NCI-H2227 treated with DMSO at 0.1 percent for 48 hours (cell line): ENCODE data around the gene SIRPD.
"Not testable (repeated sequence)": the region's sequence is repeated elsewhere in the genome, so short reads cannot be mapped to it uniquely, and the experiment has no call there.

Experiments
- DNase-seq: peaks from one replicate; lab custom pipeline; 2025; lab: John Stamatoyannopoulos, UW

Gene SIRPD

DNA sequence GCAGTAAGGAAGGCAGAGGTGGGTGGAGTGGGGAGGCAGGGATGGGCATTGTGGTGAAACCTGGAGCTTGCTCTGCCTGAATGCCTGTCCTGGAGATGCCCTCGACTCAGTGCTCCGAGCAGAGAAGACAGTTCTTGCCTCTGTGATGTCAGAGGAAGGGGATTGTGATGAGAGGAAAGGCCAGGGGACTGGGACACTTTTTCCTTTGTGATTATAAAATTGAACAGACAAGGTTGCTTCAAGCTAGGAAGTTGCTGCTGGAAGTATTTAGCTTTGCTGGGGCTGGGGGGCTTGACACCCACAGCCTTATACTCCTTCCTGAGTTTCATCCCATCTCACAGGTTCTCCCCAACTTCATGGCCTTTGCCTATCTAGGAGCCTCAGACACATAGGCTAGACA, at the start of gene SIRPD:
TSS of gene SIRPD (minus strand) at position 101 of the 400 bp plus-strand sequence. CDS start at position 49, 52 bp downstream.
- no peak for DNase-seq

DNA sequence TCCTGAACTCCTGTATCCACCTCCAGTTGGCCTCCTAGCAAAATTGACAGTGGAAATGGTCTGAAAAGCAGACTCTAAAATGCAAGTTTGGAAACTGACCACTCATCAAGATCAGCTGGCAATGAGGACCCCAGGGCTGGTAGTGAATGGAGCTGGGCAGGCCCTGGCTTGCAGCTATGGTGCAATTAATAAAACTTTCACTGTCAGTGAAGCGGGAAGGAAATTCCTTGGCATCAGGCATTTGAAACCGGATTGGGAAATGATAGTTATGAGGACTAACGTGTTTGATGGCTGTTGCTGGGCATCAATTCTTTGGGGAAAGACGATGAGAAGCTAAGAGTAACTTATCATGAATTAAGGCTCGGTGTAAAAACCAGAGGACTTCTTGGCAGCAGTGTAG, 43.2 kb upstream of the SIRPD start:
- no peak for DNase-seq

DNA sequence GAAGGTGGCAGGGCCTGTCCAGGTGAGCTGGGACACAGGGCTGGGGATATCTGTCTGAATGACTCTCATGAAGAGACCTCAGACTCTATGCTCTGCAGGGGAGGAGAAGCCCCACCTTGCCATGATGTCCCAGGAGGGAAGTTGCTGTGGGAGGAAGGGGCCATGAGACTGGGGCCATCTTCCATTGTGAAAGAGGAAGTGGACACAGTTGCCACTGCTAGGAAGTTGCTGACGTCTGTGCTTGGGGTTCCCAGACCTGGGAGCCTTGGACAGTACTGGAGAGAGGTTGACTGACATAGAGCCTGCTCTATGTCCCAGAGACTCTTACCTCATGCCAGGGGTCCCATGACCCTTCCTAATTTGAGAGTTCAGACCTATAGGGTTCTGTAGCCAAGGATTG, 37.8 kb upstream of the SIRPD start:
- no peak for DNase-seq

DNA sequence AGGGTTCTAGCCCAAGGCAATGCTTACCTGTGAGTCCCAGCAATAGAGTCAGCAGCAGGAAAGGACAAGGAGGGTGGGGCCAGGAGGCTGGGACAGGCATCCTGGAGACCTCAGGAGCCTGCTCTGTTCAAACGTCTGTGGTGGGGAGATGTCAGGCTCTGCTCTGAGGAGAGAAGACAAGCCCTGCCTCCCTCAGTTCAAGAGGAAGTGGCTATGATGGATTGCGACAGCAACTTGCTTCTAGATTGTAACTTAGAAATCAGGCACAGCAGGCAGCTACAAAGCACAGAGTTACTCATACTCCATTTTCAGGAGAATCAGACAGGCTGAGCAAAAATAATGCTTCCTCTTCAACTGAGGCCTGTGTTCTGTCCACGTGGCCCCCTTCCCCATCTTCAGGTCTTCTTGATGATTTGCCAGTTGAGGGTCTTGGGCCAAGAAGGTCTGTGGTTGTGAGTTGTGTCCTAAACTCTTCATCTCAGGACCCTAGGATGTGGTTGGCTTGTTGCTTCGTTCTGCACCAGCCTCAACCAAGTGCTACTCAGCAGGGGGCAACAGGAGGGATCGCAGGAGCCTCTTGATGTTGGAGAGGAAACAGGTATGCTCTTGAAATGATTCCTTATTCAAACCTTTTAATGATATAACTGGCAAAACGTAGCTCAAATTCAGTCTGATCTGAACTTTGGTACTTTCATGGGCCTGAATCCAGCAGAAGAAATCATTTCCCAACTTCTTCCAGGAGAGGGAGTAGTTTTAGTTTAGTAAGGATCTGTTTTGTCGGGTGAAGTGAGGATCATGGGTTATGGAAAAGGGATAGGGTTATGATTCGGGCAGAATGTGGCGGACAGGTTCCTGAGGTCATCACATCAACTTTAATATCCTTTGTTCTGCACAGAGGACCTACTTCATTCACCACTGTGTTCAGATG, 31.3 kb upstream of the SIRPD start:
- no peak for DNase-seq

DNA sequence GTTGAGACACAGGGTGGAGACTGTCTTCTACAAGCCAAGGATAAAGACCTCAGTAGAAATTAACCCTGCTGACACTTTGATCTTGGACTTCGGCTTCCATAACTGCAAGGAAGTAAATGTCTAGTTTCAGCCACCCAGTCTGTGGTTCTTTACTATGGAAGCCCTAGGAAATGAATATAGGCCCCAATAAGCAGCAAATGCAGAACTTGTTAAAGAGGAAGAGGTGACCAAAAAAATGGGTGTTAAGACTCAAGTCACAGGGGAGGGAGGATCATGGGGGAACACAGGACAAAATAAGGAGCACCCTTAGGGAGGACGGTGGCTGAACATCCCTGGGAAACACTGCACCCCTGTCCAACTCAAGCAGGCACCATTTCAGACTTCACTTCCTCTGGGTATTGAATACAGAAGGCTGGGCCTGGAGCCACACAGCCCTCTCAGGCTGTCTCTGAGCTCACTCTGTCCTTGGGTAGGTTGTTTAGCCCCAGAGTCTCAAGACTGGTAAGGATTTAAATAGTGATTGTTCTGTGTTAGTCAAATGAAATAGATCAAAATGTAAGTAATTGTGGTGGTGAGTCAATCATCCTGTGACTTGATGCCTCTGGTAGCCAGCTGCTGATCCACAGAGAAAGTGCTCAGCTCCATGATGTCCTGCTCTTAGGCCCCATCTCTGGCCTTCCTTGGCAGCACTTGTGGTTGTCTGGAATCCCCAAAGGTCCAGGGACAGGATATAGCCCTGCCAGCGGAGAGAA, 30.5 kb upstream of the SIRPD start:
- DNase-seq, result no peak

DNA sequence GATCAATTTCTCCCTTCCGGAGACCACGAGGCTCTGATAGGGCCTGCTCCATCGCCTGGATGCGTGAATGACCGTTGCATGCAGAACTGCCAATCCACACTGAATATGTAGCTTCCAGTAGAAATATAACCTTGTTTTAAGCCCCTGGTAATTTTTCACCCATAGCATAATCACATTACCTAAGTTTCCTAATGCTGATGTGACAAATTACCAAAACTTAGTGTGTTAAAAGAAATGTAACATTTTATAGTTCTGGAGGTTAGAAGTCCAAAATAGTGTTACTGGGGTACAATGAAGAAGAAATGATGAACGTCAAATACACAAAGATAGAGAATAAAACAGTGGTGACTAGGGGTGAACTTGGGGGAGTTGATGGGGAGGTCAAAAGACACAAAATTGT, 22.0 kb upstream of the SIRPD start:
- no peak for DNase-seq

DNA sequence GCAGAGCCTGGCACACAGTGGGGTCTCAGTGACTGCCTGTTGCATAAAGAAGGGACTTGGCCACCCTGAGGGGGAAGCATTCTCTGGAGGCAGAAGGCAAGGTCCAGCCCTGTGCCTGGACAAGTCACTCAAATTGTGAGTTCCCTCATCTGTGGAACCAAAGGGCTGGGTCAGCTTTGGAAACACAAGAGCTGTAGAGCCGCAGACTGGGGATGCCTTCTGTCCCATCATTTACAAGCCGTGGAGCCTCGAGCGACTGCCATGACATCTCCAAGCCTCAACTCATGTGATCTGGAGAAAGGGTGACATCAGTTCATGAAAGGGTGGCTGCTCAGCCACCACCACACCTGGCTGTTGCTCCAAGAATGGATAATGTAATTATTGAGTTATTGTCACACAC, 20.4 kb upstream of the SIRPD start:
- DNase-seq, result no peak

DNA sequence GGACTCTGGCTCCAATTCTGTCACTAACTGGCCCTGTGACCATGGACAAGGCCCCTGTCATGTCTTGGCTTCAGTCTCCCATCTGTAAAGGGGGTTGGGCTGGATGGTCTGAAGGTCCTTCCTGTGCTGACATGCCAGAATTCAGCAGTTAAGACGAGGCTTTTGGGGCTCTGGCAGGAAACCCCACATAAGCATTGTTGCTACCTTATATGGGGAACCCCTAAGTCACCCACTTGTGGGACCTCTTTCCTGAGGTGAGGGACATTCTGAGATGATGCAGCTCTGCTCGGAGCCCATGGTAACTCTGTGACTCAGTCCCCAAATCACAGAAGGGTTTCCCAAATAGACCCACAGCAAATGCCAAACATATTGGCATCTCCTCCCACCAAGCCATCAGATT, 19.8 kb upstream of the SIRPD start:
- not testable (repeated sequence) for DNase-seq

DNA sequence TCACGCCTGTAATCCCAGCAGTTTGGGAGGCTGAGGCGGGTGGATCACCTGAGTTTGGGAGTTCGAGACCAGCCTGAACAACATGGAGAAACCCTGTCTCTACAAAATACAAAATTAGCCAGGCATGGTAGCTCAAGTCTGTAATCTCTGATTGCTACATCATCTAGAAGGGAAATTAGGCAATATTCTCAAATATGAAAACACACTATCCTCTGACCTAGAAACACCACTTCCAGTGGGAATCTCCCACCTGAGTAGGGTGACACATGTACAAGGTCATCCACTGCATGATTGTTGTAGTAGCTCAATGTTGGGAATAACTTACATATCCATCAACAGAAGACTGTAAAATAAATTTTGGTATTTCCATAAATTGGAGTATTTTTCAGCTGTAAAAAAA, 19.1 kb upstream of the SIRPD start:
- no peak for DNase-seq

DNA sequence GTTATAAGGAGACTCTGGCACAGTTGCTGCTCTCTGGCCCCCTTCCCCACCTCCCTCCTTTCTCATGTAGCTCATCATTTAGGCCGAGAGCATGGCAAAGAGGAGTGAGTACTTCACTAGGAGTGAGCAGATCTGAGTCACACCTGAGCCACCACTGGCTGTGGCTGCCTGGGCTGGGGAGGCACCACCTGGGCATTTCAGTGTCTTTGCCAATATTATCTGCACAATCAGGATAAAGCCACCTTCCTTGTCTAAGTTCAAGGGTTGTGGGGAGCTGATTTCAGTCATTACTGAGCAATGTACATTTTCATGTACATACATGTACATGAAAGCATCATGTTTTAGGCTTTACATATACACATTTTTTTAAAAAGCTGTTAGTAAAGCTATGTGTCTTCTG, 18.5 kb upstream of the SIRPD start:
- not testable (repeated sequence) for DNase-seq

DNA sequence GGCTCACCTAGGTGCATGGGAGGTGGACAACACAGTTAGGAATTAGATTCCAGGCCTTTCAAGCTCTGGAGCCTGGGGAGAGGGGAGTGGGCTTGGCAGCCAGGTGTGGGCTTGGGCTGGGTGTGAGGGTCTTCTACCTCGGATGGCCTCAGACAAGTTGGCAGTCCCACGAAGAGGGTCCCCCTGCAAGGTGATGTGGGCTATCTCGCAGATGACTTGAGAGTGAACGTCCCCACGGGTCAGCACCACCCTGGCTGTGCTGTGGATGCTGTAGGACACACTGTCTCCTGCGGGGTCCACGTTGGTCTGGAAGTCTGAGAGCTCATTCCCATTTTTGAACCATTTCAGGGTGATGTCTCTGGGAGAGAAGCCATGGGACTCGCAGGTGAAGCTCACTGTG, 14.1 kb upstream of the SIRPD start:
- not testable (repeated sequence) for DNase-seq

DNA sequence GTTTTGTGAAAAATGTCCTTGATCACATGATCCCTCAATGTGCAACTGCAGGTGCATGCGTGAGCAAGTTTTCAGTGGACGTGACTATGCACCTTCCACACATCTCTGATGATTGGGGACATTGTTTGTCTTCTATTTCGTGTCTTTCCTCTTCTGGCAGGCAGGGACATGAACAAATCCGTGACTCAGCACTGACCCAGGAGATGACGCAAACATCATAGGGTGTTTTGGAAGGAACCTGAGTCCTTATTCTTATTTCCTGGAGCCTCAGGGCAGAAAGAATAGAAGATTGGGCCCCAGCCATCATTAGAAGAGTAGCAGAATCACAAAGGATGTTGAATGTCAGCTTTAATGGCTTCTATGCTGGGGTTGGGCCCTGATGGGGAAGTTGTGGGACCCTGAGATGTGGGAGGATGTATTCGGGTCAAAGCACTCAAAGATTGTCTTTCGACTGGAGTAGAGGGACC, 11.9 kb upstream of the SIRPD start:
- no peak for DNase-seq

DNA sequence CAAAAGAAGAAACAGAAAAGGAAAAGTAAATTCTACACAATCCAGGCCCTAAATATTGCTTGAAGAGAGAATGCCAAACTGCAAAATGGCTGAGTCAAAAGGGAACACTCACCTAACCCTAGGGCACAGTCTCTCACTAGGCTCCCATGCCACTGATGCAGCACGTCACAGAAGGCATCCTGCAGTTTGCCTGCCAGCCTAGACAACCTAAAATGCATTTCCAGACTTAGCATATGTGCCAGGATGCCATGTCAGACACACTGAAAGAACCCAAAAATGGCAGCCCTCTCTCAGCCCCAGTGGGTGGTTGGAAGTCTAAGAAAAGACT, 10.6 kb upstream of the SIRPD start:
- no peak for DNase-seq

DNA sequence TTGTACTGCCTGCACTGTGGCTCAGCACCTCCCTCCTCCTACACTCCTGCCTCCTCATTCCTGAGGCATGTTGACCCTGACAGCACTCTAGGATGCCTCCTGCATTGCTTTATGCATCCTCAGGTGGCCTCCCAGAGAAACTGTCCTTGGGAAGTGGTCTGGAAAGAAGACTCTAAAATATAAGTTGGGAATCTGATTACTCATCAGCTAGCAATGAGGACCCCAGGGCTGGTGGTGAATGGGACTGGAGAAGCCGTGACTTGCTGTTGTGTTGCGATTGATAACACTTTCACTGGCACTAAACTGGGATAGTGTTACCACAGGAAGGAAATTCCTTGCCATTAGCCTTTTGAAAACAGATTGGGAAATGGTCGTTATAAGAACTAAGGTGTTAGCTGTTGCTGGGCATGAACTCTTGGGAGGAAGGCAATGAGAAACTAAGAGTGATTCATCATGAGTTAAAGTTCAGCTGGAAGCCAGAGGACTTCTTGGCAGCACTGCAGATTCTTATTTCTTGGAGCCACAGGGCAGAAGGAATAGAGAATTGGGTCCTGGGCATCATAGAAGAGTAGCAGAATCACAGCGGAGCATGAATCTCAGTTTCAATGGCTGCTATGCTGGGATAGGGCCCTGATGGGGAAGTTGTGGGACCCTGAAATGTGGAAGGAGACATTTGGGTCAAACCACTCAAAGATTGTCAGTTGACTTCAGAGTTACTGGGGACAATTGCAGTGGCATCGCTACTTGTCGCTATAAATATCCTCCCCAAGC, 10.1 kb upstream of the SIRPD start:
- DNase-seq, result no peak

DNA sequence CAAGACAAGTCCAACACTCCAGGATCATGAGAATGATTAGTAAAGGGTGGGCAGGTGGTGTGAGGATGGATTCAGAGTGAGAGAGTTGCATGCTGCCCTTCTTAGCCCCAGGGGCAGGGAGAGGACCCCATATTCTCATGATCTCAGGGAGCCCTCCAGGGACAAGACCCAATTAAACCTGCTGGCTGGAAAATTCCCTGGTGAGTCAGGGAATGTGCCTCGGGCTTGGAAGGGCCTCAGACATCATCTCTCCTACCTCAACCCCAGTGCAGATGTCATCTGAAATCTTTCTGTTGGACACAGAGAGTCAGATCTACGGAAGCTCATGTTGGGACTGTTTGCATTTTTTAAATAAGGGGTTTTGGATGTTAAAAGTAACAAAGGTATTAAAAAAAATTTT, 9.2 kb upstream of the SIRPD start:
- no peak for DNase-seq

DNA sequence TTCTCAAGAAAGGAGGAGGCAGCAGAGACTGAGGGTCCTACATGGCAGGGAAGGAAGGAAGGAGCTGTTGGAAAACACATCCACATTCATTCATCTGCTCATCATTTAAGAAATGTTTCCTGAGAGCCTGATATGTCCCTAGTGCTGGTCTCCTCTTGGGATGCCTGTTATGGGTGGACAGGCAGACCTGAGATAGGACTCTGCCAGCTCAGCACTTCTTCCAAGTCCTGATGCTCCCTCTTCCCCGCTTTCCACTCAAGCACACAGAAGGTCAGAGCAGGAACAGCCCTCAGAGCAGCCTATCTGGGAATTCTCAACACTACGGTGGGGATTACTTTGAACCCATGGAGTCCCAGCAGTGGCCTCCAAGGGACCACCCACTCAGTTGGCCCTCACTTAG, 8.0 kb upstream of the SIRPD start:
- DNase-seq, result no peak

DNA sequence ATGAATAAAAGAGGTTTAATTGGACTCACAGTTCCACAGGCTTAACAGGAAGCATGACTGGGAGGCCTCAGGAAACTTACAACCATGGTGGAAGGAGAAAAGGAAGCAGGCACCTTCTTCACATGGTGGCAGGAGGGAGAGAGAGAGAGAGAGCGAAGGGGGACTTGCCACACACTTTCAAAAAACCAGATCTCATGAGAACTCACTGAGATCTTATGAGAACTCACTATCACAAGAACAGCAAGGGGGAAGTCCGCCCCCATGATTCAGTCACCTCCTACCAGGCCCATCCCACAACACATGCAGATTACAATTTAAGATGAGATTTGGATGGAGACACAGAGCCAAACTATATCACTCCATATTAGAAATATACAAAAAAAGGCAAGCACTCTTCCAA, 6.1 kb upstream of the SIRPD start:
- DNase-seq, result no peak

DNA sequence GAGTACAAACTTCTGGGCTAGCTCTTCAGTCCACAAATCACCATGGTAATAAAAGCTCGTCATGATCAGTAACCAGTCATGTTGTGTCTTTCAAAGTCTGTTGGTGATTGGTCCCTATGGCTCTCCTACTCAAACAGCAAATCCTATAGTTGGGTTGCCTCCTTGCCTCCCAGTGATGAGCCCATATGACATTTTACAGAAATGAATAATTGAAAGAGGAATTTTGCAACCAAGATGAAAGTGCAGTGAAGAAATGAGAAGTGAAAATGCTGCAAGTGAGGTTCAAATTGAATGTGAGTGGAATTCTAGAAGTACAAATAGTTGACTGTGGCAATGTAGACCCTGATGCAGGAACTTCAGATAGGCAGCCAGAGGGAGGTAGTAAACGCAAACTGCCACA, 5.1 kb upstream of the SIRPD start:
- no peak for DNase-seq

DNA sequence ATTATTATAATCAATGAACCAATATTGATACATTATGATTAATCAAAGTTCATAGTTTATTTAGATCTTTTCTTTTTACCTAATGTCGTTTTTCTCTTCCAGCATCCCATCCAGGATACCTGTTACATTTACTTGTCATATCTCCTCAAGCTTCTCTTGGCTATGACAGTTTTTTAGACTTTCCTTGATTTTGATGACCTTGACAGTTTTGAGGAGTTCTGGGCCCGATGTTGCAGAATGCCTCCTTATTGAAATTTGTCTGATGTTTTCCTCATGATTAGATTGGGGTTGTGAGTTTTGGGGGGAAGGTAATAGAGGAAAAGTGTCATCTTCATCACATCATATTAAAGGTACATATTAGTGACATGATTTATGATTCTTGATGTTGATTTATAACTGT, 3.8 kb upstream of the SIRPD start:
- DNase-seq, result no peak

DNA sequence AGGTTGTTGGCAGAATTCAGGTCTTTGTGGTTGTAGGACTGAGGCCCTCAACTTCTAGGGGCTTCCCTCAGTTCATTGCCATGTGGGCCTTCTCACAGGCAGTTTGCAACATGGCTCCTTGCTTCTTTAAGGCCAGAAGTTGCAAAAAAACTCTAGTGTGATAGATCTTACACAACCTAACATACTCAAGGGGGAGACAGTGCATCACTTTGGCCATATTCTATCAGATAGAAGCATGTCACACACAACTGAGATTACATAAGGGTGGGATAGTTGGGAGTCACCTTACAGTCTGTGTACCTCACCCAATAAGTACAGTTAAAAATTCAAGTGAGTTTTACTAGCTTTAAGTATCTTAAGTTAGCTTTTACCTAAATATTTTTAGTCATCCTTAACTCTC, 1.6 kb downstream of the SIRPD start:
- no peak for DNase-seq

DNA sequence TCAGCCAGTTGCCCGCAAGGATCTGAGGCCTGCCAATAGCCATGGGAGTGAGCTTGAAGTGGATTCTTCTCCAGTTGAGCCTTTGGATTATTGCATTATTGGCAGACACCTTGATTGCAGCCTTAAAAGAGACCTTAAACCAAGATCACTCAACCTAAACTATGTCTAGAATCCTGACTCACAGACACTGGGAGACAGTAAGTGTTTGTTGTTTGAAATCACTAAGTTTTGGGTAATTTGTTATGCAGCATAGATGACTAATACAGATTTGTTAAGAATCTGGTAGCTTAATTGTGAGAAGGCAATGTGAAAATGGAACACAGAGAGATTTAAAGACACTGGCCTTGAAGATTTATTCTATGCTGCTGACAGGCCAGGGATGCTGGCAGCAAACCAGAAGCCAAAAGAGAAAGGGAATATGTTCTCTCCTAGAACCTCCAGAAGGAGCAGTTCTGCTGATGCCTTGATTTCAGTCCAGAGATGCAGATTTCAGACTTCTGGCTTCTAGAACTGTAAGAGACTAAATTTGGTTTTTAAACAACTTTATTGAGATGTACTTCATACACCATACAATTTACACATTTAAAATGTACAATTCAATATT, 17.6 kb downstream of the SIRPD start:
- DNase-seq, result no peak

DNA sequence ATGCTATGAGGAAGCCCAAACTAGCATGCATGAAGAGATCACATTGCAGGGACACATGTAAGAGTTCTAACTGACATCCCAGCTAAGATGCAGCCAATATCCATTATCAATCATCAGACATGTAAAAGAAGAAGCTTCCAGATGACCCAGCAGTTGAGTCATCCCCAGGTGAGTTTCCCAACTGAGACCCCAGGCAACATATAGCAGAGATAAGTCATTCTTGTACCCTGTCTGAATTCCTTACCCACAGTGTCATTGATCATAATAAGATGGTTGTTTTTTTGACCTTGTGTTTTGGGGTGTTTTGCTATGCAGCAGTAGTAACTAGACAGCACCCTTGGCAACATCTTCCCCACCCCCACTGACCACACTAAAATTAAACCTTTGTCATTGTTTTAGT, 18.9 kb downstream of the SIRPD start:
- no peak for DNase-seq
